K562 (cell line): ENCODE measurements around the gene FOSL2. TPM values are rescaled to one million over a fixed set of nuclear protein-coding genes. Genes with fewer than 3 reads are reported as not detected.

Experiments
- BMI1 ChIP-seq: fragments of 150-350 bp; IDR thresholded peaks from 2 replicates; pipeline ENCODE4 v1.6.1; 2014; ENCODE audit warnings: low read length
- CTBP1 ChIP-seq: fragments of 450-650 bp; IDR thresholded peaks from 2 replicates; pipeline ENCODE4 v1.6.1; 2016; ENCODE audit warnings: borderline replicate concordance
- ETS2 ChIP-seq: IDR thresholded peaks from 2 replicates; pipeline ENCODE4 v1.6.1; 2016; ENCODE audit warnings: borderline replicate concordance, missing genetic modification characterization, mild to moderate bottlenecking, moderate library complexity, missing compliant biosample characterization; ENCODE audit not compliant: poor library complexity, severe bottlenecking
- NR2F6 ChIP-seq: fragments of 450-650 bp; formaldehyde crosslinking; IDR thresholded peaks from 2 replicates; pipeline ENCODE4 v1.4.0; 2020; ENCODE audit warnings: mild to moderate bottlenecking
- POLR3A ChIP-seq: IDR thresholded peaks from 2 replicates; pipeline ENCODE4 v1.6.1; 2011; ENCODE audit warnings: borderline replicate concordance, mild to moderate bottlenecking, moderate library complexity; ENCODE audit not compliant: insufficient read length, insufficient read depth; ENCODE audit errors: extremely low read depth
- RB1 ChIP-seq: fragments of 450-650 bp; IDR thresholded peaks from 2 replicates; pipeline ENCODE4 v1.6.1; 2017; ENCODE audit warnings: low read depth, mild to moderate bottlenecking
- TEAD1 ChIP-seq, 2 experiments: fragments of 450-650 bp in 1 of 2; sonication (generic) in 1 of 2; formaldehyde crosslinking; IDR thresholded peaks; 2 replicates each; pipeline versions ENCODE4 v1.4.0 to v1.8.0; 2020 to 2022; ENCODE audit warnings: mild to moderate bottlenecking in 2 of 2, missing genetic modification reagents in 1 of 2
- TOE1 ChIP-seq, 2 experiments: fragments of 450-650 bp in 1 of 2; sonication (generic) in 1 of 2; formaldehyde crosslinking in 1 of 2; IDR thresholded peaks; 2 replicates each; pipeline versions ENCODE4 v1.7.1 to v1.8.0; 2016 to 2022; ENCODE audit warnings: borderline replicate concordance in 2 of 2, mild to moderate bottlenecking in 2 of 2, antibody characterized with exemption in 1 of 2, inconsistent platforms in 1 of 2, low read depth in 1 of 2, missing genetic modification reagents in 1 of 2, moderate library complexity in 1 of 2
- ZMIZ1 ChIP-seq, 2 experiments: fragments of 150-350 bp in 1 of 2; IDR thresholded peaks; 2 replicates each; pipeline ENCODE4 v1.6.1; 2012 to 2016; ENCODE audit warnings: low read depth in 2 of 2, low read length in 2 of 2, mild to moderate bottlenecking in 1 of 2, moderate library complexity in 1 of 2
- ZNF184 ChIP-seq: sonication (generic); formaldehyde crosslinking; IDR thresholded peaks from 2 replicates; pipeline ENCODE4 v1.5.0; 2020; ENCODE audit warnings: missing genetic modification reagents
- ZNF274 ChIP-seq: IDR thresholded peaks from 2 replicates; pipeline ENCODE4 v1.6.1; 2011; ENCODE audit warnings: low read depth, mild to moderate bottlenecking, low read length, moderate library complexity, borderline replicate concordance
- ZNF507 ChIP-seq: conservative IDR thresholded peaks from 2 replicates; pipeline ENCODE4 v1.6.1; 2017; ENCODE audit warnings: missing genetic modification characterization, missing compliant biosample characterization
- polyA plus RNA-seq, 8 experiments: library from polyadenylated mRNA; depleted of rRNA in 4 of 8; stranded (reverse) in 5 of 8; unstranded in 3 of 8; fragments of >200 nt; fragmentation: Nextera tagmentation in 2 of 8; fragmentation: Illumina TruSeq in 1 of 8; extraction: Ambion mirVana in 2 of 8; extraction: Trizol in 1 of 8; gene quantifications; 2 replicates each; pipeline versions ENCODE4 v1.2.1 to v1.2.3, GENCODE V29; 2011 to 2014; ENCODE audit warnings: inconsistent platforms in 1 of 8, missing spikeins in 1 of 8
- total RNA-seq, 7 experiments: library from RNA; depleted of rRNA in 6 of 7; stranded (reverse); fragments of >200 nt in 6 of 7; fragmentation: Illumina TruSeq in 2 of 7; extraction: Trizol in 2 of 7; gene quantifications; 2 replicates each; pipeline versions ENCODE4 v1.2.1 to v1.2.3, GENCODE V29; 2011 to 2021; ENCODE audit warnings: low replicate concordance in 1 of 7
- TF ChIP-seq, protein P1 (sequence below): sonication (generic); formaldehyde crosslinking; IDR thresholded peaks from 2 replicates; pipeline ENCODE4 v1.8.0; 2022; ENCODE audit warnings: mild to moderate bottlenecking, missing genetic modification reagents
- TF ChIP-seq, protein P2 (sequence below): sonication (generic); formaldehyde crosslinking; IDR thresholded peaks from 2 replicates; pipeline ENCODE4 v1.8.0; 2022; ENCODE audit warnings: mild to moderate bottlenecking, missing genetic modification reagents, borderline replicate concordance
- TF ChIP-seq, protein P3 (sequence below): fragments of 450-650 bp; formaldehyde crosslinking; IDR thresholded peaks from 2 replicates; pipeline ENCODE4 v1.4.0; 2020; ENCODE audit warnings: mild to moderate bottlenecking, moderate library complexity
- TF ChIP-seq, protein P4 (sequence below): fragments of 250-450 bp; sonication (Bioruptor Pico); IDR thresholded peaks from 2 replicates; pipeline ENCODE4 v1.5.1; 2021; ENCODE audit warnings: mild to moderate bottlenecking

The FOSL2 gene
- total and polyA plus RNA-seq, 9 of the 15 experiments (the other 6 are each of a cell fraction or from before 2014, with no cell fraction given): 0.04 to 2.9 (median 0.80) TPM

DNA sequence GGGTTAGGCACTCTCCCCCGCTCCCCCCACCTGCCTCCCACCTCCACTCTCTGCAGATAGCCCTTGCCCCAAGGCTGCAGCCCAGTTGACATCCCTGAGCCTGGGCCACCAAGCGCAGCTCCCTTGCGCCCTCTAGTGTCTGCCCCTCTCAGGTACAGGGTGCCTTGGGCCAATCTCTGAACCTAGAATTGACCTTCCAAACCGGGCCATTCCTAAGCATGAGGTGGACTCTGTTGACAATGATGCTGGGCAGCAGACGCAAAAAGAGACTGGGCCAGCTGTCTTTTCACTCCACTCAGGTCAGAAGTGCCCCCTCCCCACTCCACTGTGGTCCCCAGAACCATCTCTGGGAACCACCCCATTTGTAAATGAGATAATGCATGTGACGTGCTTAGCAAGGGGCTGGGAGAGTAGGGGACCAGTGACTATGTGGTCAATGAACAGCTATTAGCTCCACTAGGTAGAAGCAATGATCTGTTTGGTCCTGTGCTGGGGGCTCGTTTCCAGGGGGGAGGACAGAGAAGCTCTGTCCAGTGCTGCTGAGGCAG is 60.0 kb downstream of the FOSL2 start (continued):
- TF ChIP-seq TOE1 (IDR thresholded peaks at IDR 0.05; ENCODE audit: borderline replicate concordance): no peak
- no peak for TF ChIP-seq TOE1 (CRISPR knock-in tag; IDR thresholded peaks at IDR 0.05; ENCODE audit: borderline replicate concordance, low read depth)
- no peak for TF ChIP-seq ZNF507 (tag)
- TF ChIP-seq, protein P1, sequence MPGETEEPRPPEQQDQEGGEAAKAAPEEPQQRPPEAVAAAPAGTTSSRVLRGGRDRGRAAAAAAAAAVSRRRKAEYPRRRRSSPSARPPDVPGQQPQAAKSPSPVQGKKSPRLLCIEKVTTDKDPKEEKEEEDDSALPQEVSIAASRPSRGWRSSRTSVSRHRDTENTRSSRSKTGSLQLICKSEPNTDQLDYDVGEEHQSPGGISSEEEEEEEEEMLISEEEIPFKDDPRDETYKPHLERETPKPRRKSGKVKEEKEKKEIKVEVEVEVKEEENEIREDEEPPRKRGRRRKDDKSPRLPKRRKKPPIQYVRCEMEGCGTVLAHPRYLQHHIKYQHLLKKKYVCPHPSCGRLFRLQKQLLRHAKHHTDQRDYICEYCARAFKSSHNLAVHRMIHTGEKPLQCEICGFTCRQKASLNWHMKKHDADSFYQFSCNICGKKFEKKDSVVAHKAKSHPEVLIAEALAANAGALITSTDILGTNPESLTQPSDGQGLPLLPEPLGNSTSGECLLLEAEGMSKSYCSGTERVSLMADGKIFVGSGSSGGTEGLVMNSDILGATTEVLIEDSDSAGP (CRISPR knock-in tag): no peak
- TF ChIP-seq CTBP1: peak; percentile 27; the same call in 1 of the 2 replicates
- TF ChIP-seq ETS2 (tag): no peak
- peak; percentile 62 for TF ChIP-seq RB1
- TF ChIP-seq ZNF184: no peak
- no peak for TF ChIP-seq ZNF274
- TF ChIP-seq NR2F6: no peak
- no peak for TF ChIP-seq ZMIZ1 (IDR thresholded peaks at IDR 0.05; ENCODE audit: low read depth in 2 of 2, low read length in 2 of 2)
- TF ChIP-seq, protein P2, sequence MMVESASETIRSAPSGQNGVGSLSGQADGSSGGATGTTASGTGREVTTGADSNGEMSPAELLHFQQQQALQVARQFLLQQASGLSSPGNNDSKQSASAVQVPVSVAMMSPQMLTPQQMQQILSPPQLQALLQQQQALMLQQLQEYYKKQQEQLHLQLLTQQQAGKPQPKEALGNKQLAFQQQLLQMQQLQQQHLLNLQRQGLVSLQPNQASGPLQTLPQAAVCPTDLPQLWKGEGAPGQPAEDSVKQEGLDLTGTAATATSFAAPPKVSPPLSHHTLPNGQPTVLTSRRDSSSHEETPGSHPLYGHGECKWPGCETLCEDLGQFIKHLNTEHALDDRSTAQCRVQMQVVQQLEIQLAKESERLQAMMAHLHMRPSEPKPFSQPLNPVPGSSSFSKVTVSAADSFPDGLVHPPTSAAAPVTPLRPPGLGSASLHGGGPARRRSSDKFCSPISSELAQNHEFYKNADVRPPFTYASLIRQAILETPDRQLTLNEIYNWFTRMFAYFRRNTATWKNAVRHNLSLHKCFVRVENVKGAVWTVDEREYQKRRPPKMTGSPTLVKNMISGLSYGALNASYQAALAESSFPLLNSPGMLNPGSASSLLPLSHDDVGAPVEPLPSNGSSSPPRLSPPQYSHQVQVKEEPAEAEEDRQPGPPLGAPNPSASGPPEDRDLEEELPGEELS (CRISPR knock-in tag): no peak
- TF ChIP-seq, protein P3, sequence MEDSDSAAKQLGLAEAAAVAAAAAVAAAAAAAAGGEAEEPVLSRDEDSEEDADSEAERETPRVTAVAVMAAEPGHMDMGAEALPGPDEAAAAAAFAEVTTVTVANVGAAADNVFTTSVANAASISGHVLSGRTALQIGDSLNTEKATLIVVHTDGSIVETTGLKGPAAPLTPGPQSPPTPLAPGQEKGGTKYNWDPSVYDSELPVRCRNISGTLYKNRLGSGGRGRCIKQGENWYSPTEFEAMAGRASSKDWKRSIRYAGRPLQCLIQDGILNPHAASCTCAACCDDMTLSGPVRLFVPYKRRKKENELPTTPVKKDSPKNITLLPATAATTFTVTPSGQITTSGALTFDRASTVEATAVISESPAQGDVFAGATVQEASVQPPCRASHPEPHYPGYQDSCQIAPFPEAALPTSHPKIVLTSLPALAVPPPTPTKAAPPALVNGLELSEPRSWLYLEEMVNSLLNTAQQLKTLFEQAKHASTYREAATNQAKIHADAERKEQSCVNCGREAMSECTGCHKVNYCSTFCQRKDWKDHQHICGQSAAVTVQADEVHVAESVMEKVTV (CRISPR knock-in tag): peak; percentile 81
- TF ChIP-seq BMI1: no peak
- TF ChIP-seq POLR3A: no peak
- no peak for TF ChIP-seq TEAD1 (CRISPR knock-in tag; IDR thresholded peaks at IDR 0.05)
- TF ChIP-seq, protein P4, sequence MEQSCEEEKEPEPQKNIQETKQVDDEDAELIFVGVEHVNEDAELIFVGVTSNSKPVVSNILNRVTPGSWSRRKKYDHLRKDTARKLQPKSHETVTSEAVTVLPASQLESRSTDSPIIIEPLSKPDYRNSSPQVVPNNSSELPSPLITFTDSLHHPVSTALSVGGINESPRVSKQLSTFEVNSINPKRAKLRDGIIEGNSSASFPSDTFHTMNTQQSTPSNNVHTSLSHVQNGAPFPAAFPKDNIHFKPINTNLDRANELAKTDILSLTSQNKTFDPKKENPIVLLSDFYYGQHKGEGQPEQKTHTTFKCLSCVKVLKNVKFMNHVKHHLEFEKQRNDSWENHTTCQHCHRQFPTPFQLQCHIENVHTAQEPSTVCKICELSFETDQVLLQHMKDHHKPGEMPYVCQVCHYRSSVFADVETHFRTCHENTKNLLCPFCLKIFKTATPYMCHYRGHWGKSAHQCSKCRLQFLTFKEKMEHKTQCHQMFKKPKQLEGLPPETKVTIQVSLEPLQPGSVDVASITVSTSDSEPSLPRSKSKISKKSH: no peak
